GM19452 (cell line): ENCODE measurements around the gene EXO1.

Experiments used
- ATAC-seq: cut with Tn5 transposase; IDR thresholded peaks from one replicate; pipeline ENCODE4 v1.9.1; 2021; ENCODE audit not compliant: unreplicated experiment

EXO1 gene

DNA sequence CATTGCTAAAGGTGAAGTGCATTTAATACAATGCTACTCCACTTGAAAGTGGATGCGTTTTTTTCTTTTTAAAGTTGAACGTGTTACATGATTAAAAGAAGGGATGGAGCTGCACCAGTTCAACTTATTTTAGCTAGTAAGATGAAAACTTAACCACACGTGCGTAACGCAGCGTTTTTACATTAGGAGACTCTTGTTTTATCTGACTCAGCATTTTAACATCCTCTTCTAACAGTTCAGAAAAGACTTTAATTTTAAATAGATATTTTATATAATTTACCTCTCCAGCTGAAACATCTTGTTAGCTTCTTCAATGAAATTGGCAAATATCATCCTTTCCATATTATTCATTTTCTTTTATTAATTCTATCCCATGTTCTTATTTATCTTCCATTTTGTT lies 33.4 kb downstream of the EXO1 start:
- ATAC-seq = no peak

- ATAC-seq = no peak
Measured at GRCh38 chr1:241883159-241883558, 35.2 kb downstream of the EXO1 start.

GRCh38 chr1:241888232-241888631 lies 40.2 kb downstream of the EXO1 start:
- no peak for ATAC-seq

DNA sequence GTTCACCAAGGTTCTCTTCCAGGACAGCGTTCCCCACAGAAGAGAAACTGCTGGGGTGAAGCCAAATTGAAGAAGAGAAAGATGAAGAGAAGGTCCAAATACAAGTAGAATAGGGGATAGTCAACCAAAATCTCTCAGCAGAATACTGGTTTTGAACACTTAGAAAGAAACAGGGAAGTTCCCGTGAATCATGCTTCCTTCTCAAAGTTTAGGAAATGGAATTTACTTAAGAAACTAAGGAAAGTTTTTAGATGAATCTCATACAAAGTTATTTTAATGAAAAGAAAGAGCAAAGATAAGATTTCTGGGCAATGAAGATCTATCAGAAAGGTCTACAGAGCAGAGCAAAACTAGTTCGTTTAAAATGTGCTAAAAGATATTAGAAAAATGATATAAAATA lies 43.3 kb downstream of the EXO1 start:
- ATAC-seq = no peak

DNA sequence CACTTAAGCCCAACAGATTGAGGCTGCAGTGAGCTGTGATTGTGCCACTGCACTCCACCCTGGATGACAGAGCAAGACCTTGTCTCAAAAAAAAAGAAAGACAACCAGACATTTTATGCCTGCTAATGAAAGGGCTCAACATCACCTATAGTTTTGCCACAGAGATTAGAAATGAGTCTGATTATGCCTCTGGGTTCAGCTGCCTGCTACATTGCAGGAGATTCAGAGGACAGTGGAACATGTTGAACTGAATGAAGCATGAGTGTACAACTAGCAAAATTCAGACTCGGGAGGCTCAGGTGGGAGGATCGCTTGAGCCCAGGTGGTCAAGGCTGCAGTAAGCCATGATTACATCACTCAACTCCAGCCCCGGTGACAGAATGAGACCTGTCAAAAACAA lies 46.0 kb downstream of the EXO1 start:
- no peak for ATAC-seq

DNA sequence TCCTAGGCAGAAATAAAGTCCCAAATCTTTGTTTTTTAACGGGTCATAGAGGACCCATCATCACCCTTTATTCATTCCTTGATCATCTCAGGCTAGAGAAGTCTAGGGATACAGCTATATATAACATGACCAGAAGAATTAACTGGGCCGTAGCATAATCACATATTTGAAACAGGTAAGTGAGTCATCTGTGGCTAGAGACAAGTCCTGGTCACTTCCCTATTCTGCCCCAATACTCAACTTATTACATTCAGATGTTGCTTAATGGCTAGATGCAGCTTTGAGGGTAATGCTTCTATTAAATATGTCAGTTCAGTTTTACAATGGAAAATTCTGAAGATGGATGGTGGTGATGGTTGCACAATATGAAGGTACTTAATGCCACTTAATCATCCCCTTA lies 47.0 kb downstream of the EXO1 start:
- peak; percentile 82 for ATAC-seq

- ATAC-seq = no peak
Measured at GRCh38 chr1:241896670-241896962, 48.6 kb downstream of the EXO1 start.

GRCh38 chr1:241899210-241899609 lies 51.2 kb downstream of the EXO1 start:
- no peak for ATAC-seq

DNA sequence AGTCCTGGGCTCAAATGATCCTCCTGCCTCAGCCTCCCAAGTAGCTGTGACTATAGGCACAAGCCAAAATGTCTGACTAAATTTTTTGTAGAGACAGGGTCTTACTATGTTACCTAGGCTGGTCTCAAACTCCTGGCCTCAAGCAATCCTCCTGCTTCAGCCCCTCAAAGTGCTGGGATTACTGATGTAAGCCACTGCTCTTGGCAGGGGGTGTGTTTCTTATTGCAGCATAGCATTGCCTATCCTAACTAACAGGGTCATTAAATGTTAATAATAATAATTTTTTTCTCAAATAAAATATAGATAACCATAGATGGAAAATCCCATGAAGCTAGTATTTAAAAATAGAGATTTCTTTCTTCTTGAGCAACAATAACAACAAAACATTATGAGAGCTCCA lies 52.4 kb downstream of the EXO1 start:
- no peak for ATAC-seq

- no peak for ATAC-seq
Measured at GRCh38 chr1:241902391-241903065, 54.5 kb downstream of the EXO1 start.

DNA sequence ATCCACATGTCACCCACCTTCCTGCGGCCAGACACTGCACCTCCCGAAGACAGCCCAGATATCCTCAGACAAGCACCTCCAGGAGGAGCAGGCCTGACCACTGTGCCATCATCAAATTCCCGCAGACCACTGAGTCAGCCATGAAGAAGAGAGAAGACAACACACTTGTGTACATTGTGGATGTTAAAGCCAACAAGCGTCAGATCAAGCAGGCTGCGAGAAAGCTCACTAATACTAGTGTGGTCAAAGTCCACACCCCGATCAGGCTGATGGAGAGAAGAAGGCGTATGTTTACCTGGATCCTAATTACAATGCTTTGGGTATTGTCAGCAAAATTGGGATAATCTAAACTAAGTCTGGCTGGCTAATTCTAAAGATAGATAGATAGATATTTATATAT lies 68.2 kb downstream of the EXO1 start:
- no peak for ATAC-seq

- no peak for ATAC-seq
Measured at GRCh38 chr1:241917487-241917886, 69.5 kb downstream of the EXO1 start.

GRCh38 chr1:241918879-241919278 lies 70.9 kb downstream of the EXO1 start:
- no peak for ATAC-seq

- ATAC-seq = no peak
Measured at GRCh38 chr1:241924080-241924808, 76.2 kb downstream of the EXO1 start.

GRCh38 chr1:241926141-241926540 lies 78.1 kb downstream of the EXO1 start:
- no peak for ATAC-seq

- no peak for ATAC-seq
Measured at GRCh38 chr1:241927321-241927720, 79.3 kb downstream of the EXO1 start.

GRCh38 chr1:241932845-241933244 lies 84.8 kb downstream of the EXO1 start:
- no peak for ATAC-seq

- ATAC-seq = no peak
Measured at GRCh38 chr1:241934201-241934848, 86.3 kb downstream of the EXO1 start.

GRCh38 chr1:241934866-241935265 lies 86.9 kb downstream of the EXO1 start:
- no peak for ATAC-seq
